Measurements from ENCODE around the gene UBL5. TPM values are rescaled to one million over a fixed set of nuclear protein-coding genes. Genes with fewer than 3 reads are reported as not detected.

UBL5 gene
- total and polyA plus RNA-seq, 7 experiments from 2014 or later = 182 to 717 (median 199) TPM

- peaks cover under 1 to 17% of the 10 kb centered on the region in 2 donors for H3K4me1 ChIP-seq (ENCODE audit: control insufficient read depth in 2 of 2, insufficient read depth in 2 of 2, low read length in 2 of 2)
- CTCF ChIA-PET = no interaction called here
- H3K36me3 Mint-ChIP-seq = peaks cover 0 to 5% (median 0%) of the 10 kb centered on the region in 5 donors
These were observed 25.7 kb upstream of the UBL5 start for GRCh38 chr19:9801976-9802375.

GRCh38 chr19:9806803-9807202 is 20.9 kb upstream of the UBL5 start:
- Mint-ChIP-seq H3K4me3 (peak overlapping the region in 2 of 10 donors; percentile 40 to 49), H3K9me3 (no peaks in the 10 kb centered on the region), H3K36me3 (peaks cover 0 to 15% (median 8%) of the 10 kb centered on the region in 5 donors), H3K4me1 (peaks cover 9 to 50% (median 36%) of the 10 kb centered on the region in 7 donors), H3K27ac (peak overlapping the region in 7 of 9 donors; percentile 78 to 95 (median 91)), H3K27me3 (no peaks in the 10 kb centered on the region)
- Histone ChIP-seq H3K27ac (ENCODE audit: low read depth, low read length) (peak overlapping the region; percentile 59), H3K4me3 (ENCODE audit: low read length) (no peak overlapping the region), H3K9me3 (ENCODE audit: control insufficient read depth in 2 of 3, low read length in 3 of 3) (no peaks in the 10 kb centered on the region), H3K4me1 (ENCODE audit: control insufficient read depth in 2 of 2, insufficient read depth in 2 of 2, low read length in 2 of 2) (peaks cover 29 to 52% of the 10 kb centered on the region in 2 donors), H3K27me3 (ENCODE audit: control insufficient read depth in 2 of 2, insufficient read depth in 2 of 2, low read length in 2 of 2) (no peaks in the 10 kb centered on the region), H3K36me3 (ENCODE audit: control insufficient read depth in 2 of 3, insufficient read depth in 3 of 3, low read length in 3 of 3) (peaks cover 4 to 20% (median 9%) of the 10 kb centered on the region in 3 experiments)
- DNase-seq (no peak), ATAC-seq (no peak)
- intact Hi-C loops (cut with micrococcal nuclease) = no loop called here
- ChIA-PET POLR2A (interaction anchor here (0.6 to 4.5 kb wide), 4 partner anchors 11 to 38 kb away, joined by 3 to 19 read pairs (median 9); partner anchors contain the start of genes FBXL12 and ZNF846), CTCF (interaction anchor here (1.6 kb wide), 1 partner anchor 11 kb away, joined by 6 read pairs; no protein-coding TSS in a partner anchor)

More at GRCh38 chr19:9801976-9802375, 25.7 kb upstream of the UBL5 start:
- Histone ChIP-seq H3K36me3 (ENCODE audit: control insufficient read depth in 2 of 3, insufficient read depth in 3 of 3, low read length in 3 of 3) (peaks cover 0 to 4% (median 0%) of the 10 kb centered on the region in 3 experiments), H3K27ac (ENCODE audit: low read depth, low read length) (no peak overlapping the region), H3K27me3 (ENCODE audit: control insufficient read depth in 2 of 2, insufficient read depth in 2 of 2, low read length in 2 of 2) (no peaks in the 10 kb centered on the region), H3K9me3 (ENCODE audit: control insufficient read depth in 2 of 3, low read length in 3 of 3) (no peaks in the 10 kb centered on the region), H3K4me3 (ENCODE audit: low read length) (no peak overlapping the region)
- Mint-ChIP-seq H3K4me1 (peaks cover 8 to 32% (median 17%) of the 10 kb centered on the region in 7 donors), H3K9me3 (peaks cover 0 to 1% (median 0%) of the 10 kb centered on the region in 11 donors), H3K27me3 (no peaks in the 10 kb centered on the region), H3K27ac (peak overlapping the region in 3 of 9 donors; percentile 31 to 76 (median 45)), H3K4me3 (no peak overlapping the region)
- POLR2A ChIA-PET = interaction anchor here (0.7 kb wide), 2 partner anchors 127 to 1458 kb away, joined by 3 read pairs; no protein-coding TSS in a partner anchor
- DNase-seq (no peak), ATAC-seq (no peak)
- intact Hi-C loops (cut with micrococcal nuclease) = no loop called here

- DNase-seq = peak in 7 of 9 donors; percentile 38 to 73 (median 68)
- Histone ChIP-seq H3K27ac (ENCODE audit: low read depth, low read length) (peak overlapping the region; percentile 61), H3K27me3 (ENCODE audit: control insufficient read depth in 2 of 2, insufficient read depth in 2 of 2, low read length in 2 of 2) (no peaks in the 10 kb centered on the region), H3K36me3 (ENCODE audit: control insufficient read depth in 2 of 3, insufficient read depth in 3 of 3, low read length in 3 of 3) (peaks cover 4 to 23% (median 9%) of the 10 kb centered on the region in 3 experiments), H3K9me3 (ENCODE audit: control insufficient read depth in 2 of 3, low read length in 3 of 3) (no peaks in the 10 kb centered on the region), H3K4me1 (ENCODE audit: control insufficient read depth in 2 of 2, insufficient read depth in 2 of 2, low read length in 2 of 2) (peaks cover 29 to 52% of the 10 kb centered on the region in 2 donors), H3K4me3 (ENCODE audit: low read length) (no peak overlapping the region)
- peak; percentile 90 for ATAC-seq
- Mint-ChIP-seq H3K4me3 (peak overlapping the region in 9 of 10 donors; percentile 6 to 83 (median 63)), H3K4me1 (peaks cover 9 to 50% (median 36%) of the 10 kb centered on the region in 7 donors), H3K27ac (peak overlapping the region; percentile 4 to 95 (median 85)), H3K36me3 (peaks cover 5 to 18% (median 13%) of the 10 kb centered on the region in 5 donors), H3K27me3 (no peaks in the 10 kb centered on the region), H3K9me3 (peaks cover 0 to 4% (median 0%) of the 10 kb centered on the region in 11 donors)
- ChIA-PET CTCF (interaction anchor here (0.6 to 1.9 kb wide), 3 partner anchors 9 to 279 kb away, joined by 3 to 4 read pairs (median 3); partner anchors contain the start of gene FBXL12), POLR2A (interaction anchor here (1.2 to 4.5 kb wide), 5 partner anchors 9 to 40 kb away, joined by 3 to 19 read pairs (median 4); partner anchors contain the start of genes FBXL12 and ZNF846)
- intact Hi-C loops (cut with micrococcal nuclease) = loop anchor here in 1 of 2 donors (1.0 kb wide), 2 partner anchors 10 to 26 kb away; partner anchors contain the start of genes FBXL12 and PIN1
These were observed 18.6 kb upstream of the UBL5 start for GRCh38 chr19:9808855-9809824.

GRCh38 chr19:9811139-9811538 is 16.6 kb upstream of the UBL5 start:
- ATAC-seq (no peak), DNase-seq (no peak)
- intact Hi-C loops (cut with micrococcal nuclease) = loop anchor here in 1 of 2 donors (10.0 kb wide), 1 partner anchor 444 kb away; the partner anchor contains the start of gene MRPL4
- Mint-ChIP-seq H3K4me3 (no peak overlapping the region), H3K9me3 (peaks cover 0 to 11% (median 0%) of the 10 kb centered on the region in 11 donors), H3K27ac (no peak overlapping the region), H3K27me3 (no peaks in the 10 kb centered on the region), H3K4me1 (peaks cover 9 to 52% (median 38%) of the 10 kb centered on the region in 7 donors), H3K36me3 (peaks cover 7 to 29% (median 22%) of the 10 kb centered on the region in 5 donors)
- Histone ChIP-seq H3K9me3 (ENCODE audit: control insufficient read depth in 2 of 3, low read length in 3 of 3) (no peaks in the 10 kb centered on the region), H3K27ac (ENCODE audit: low read depth, low read length) (no peak overlapping the region), H3K36me3 (ENCODE audit: control insufficient read depth in 2 of 3, insufficient read depth in 3 of 3, low read length in 3 of 3) (peaks cover 4 to 26% (median 9%) of the 10 kb centered on the region in 3 experiments), H3K4me1 (ENCODE audit: control insufficient read depth in 2 of 2, insufficient read depth in 2 of 2, low read length in 2 of 2) (peaks cover 29 to 41% of the 10 kb centered on the region in 2 donors), H3K4me3 (ENCODE audit: low read length) (no peak overlapping the region), H3K27me3 (ENCODE audit: control insufficient read depth in 2 of 2, insufficient read depth in 2 of 2, low read length in 2 of 2) (no peaks in the 10 kb centered on the region)
- ChIA-PET CTCF (no interaction called here), POLR2A (no interaction called here)

- H3K27me3 Mint-ChIP-seq = no peaks in the 10 kb centered on the region
- POLR2A ChIA-PET = interaction anchor here (0.6 to 2.5 kb wide), 10 partner anchors 9 to 491 kb away, joined by 3 to 19 read pairs (median 3); partner anchors contain the start of genes UBL5 and ZNF846
- no peak for DNase-seq
- H3K9me3 Mint-ChIP-seq = peaks cover 0 to 17% (median 1%) of the 10 kb centered on the region in 11 donors
- CTCF ChIA-PET = interaction anchor here (1.1 kb wide), 1 partner anchor 8 kb away, joined by 4 read pairs; no protein-coding TSS in a partner anchor
- peak overlapping the region; percentile 81 to 96 (median 90) for H3K4me3 Mint-ChIP-seq
- peaks cover 19 to 42% (median 32%) of the 10 kb centered on the region in 7 donors for H3K4me1 Mint-ChIP-seq
- H3K27ac ChIP-seq (ENCODE audit: low read depth, low read length) = peak overlapping the region; percentile 99
- H3K4me1 ChIP-seq (ENCODE audit: control insufficient read depth in 2 of 2, insufficient read depth in 2 of 2, low read length in 2 of 2) = peaks cover 9 to 14% of the 10 kb centered on the region in 2 donors
- intact Hi-C loops (cut with micrococcal nuclease) = loop anchor here (2.0 to 10.0 kb wide), 10 partner anchors 279 to 1896 kb away; partner anchors contain the start of genes CARM1 (in 1 of the 2), CDC37 (in 1 of the 2), CDKN2D (in 1 of the 2) and KRI1 (in 1 of the 2)
- no peaks in the 10 kb centered on the region for H3K9me3 ChIP-seq (ENCODE audit: control insufficient read depth in 2 of 3, low read length in 3 of 3)
- peaks cover 0 to 15% (median 0%) of the 10 kb centered on the region in 3 experiments for H3K36me3 ChIP-seq (ENCODE audit: control insufficient read depth in 2 of 3, insufficient read depth in 3 of 3, low read length in 3 of 3)
- H3K4me3 ChIP-seq (ENCODE audit: low read length) = peak overlapping the region; percentile 100
- peak overlapping the region; percentile 78 to 97 (median 90) for H3K27ac Mint-ChIP-seq
- H3K36me3 Mint-ChIP-seq = peaks cover 12 to 30% (median 24%) of the 10 kb centered on the region in 5 donors
- ATAC-seq = no peak
- no peaks in the 10 kb centered on the region for H3K27me3 ChIP-seq (ENCODE audit: control insufficient read depth in 2 of 2, insufficient read depth in 2 of 2, low read length in 2 of 2)
These were observed 9.5 kb upstream of the UBL5 start for GRCh38 chr19:9818175-9818733.

Measured in naive thymus-derived CD4-positive, alpha-beta T cell (primary cell).